K562 (cell line): ENCODE data around the gene IFI27L1. TPM values are rescaled to one million over a fixed set of nuclear protein-coding genes. Genes with fewer than 3 reads are reported as not detected.

Experiments used
- ATAC-seq: fragments of 200-7000 bp; cut with Tn5 transposase; 3 replicates; pipeline ENCODE4 v1.9.1; 2020; ENCODE audit warnings: moderate library complexity
- BruUV-seq: library from RNA; stranded (reverse); fragments of 400-500 nt; replicated peaks from 2 replicates; lab custom pipeline; 2021; lab: Mats Ljungman, UMichigan
- CTCF ChIA-PET: fragments of 300-600 bp; formaldehyde crosslinking; extraction: SDS; loops from one replicate; lab custom pipeline; 2021; ENCODE audit warnings: low intra/inter-chr PET ratio; lab: Yijun Ruan, JAX
- POLR2A ChIA-PET: fragments of 300-600, 350-650 bp; sonication (Branson Sonifier 250); formaldehyde crosslinking; extraction: SDS; loops from one replicate; lab custom pipeline; 2021; ENCODE audit warnings: antibody characterized with exemption, inconsistent platforms; lab: Yijun Ruan, JAX
- DNase-seq, 4 experiments: peaks; one replicate each; pipeline versions ENCODE4 v3.0.0 to v3.0.0-alpha.2; 2011 to 2018; ENCODE audit warnings: low spot score in 3 of 4, mixed read lengths in 3 of 4; ENCODE audit errors: extremely low read depth in 1 of 4
- FAIRE-seq: peaks from 2 replicates; lab custom pipeline; 2011; peaks lifted over from hg19 to GRCh38; lab: Jason Lieb, UNC
- H2AFZ ChIP-seq: 2 replicates; pipeline ENCODE4 v1.6.0; 2011; ENCODE audit warnings: low read depth, low read length, control low read depth, inconsistent platforms
- H3K27ac ChIP-seq: fragments of 200-600 bp; 3 replicates; pipeline ENCODE4 v1.8.0; 2011; ENCODE audit warnings: low read depth, mild to moderate bottlenecking, control low read depth, inconsistent platforms, low read length, moderate library complexity, mixed read lengths; ENCODE audit errors: extremely low read depth
- H3K27me3 ChIP-seq, 2 experiments: fragments of 300-600 bp in 1 of 2; 2 replicates in 1 of 2; 3 replicates in 1 of 2; pipeline versions ENCODE4 v1.6.0 to v1.8.0; 2011; ENCODE audit warnings: inconsistent platforms in 2 of 2, low read length in 2 of 2, mild to moderate bottlenecking in 1 of 2, mixed read lengths in 1 of 2, moderate library complexity in 1 of 2; ENCODE audit not compliant: control insufficient read depth in 2 of 2, insufficient read depth in 2 of 2
- H3K36me3 ChIP-seq: fragments of 300-600 bp; 3 replicates; pipeline ENCODE4 v1.8.0; 2011; ENCODE audit warnings: mild to moderate bottlenecking, low read length, inconsistent platforms; ENCODE audit not compliant: control insufficient read depth, insufficient read depth
- H3K4me1 ChIP-seq, 2 experiments: fragments of 200-600 bp in 1 of 2; replicated peaks in 1 of 2; 2 replicates in 1 of 2; 3 replicates in 1 of 2; pipeline versions ENCODE4 v1.5.1 to v1.8.0; 2011; ENCODE audit warnings: inconsistent platforms in 2 of 2, low read length in 2 of 2, mild to moderate bottlenecking in 1 of 2, mixed read lengths in 1 of 2, moderate library complexity in 1 of 2; ENCODE audit not compliant: control insufficient read depth in 2 of 2, insufficient read depth in 2 of 2
- H3K4me2 ChIP-seq: 2 replicates; pipeline ENCODE4 v1.6.1; 2011; ENCODE audit warnings: low read length, control low read depth, inconsistent platforms, mixed read lengths; ENCODE audit not compliant: insufficient read depth
- H3K4me3 ChIP-seq: fragments of 200-600 bp; sonication (generic), shearing (Covaris generic); 2 replicates; pipeline ENCODE4 v1.5.1; 2016; ENCODE audit warnings: control low read depth, inconsistent platforms
- H3K79me2 ChIP-seq: fragments of 200-600 bp; 3 replicates; pipeline ENCODE4 v1.8.0; 2011; ENCODE audit warnings: low read length, inconsistent platforms; ENCODE audit not compliant: control insufficient read depth, insufficient read depth
- H3K9ac ChIP-seq, 2 experiments: 2 replicates each; pipeline versions ENCODE4 v1.6.0 to v1.6.1; 2011; ENCODE audit warnings: low read depth in 2 of 2, low read length in 2 of 2, control low read depth in 1 of 2, inconsistent platforms in 1 of 2, mild to moderate bottlenecking in 1 of 2, mixed read lengths in 1 of 2; ENCODE audit not compliant: insufficient read depth in 1 of 2
- H3K9me1 ChIP-seq: one replicate; pipeline ENCODE4 v1.6.0; 2011; ENCODE audit warnings: inconsistent platforms, mild to moderate bottlenecking, low read length, moderate library complexity; ENCODE audit not compliant: control insufficient read depth, insufficient read depth
- H3K9me3 ChIP-seq: replicated peaks from 2 replicates; pipeline ENCODE4 v1.5.1; 2011; ENCODE audit warnings: low read depth, low read length, inconsistent platforms; ENCODE audit not compliant: control insufficient read depth, insufficient read depth
- H4K20me1 ChIP-seq: replicated peaks from 2 replicates; pipeline ENCODE4 v1.6.1; 2011; ENCODE audit warnings: low read length, inconsistent platforms, mixed read lengths; ENCODE audit not compliant: control insufficient read depth, insufficient read depth
- POLR2G ChIP-seq: fragments of 200-400 bp; formaldehyde crosslinking; IDR thresholded peaks from 2 replicates; pipeline ENCODE4 v1.6.1; 2017; ENCODE audit warnings: low read depth, mild to moderate bottlenecking, antibody characterized with exemption, low read length, moderate library complexity
- TCFL5 ChIP-seq: fragments of 250-450 bp; sonication (Bioruptor Pico); conservative IDR thresholded peaks from 2 replicates; pipeline ENCODE4 v1.6.1; 2021; ENCODE audit warnings: mild to moderate bottlenecking, moderate library complexity, matching md5 sums
- WGBS: fragments of 100-300 bp; shearing (Covaris generic); methylation state at CpG from one replicate; pipeline ENCODE4 v1.1.6; 2016; ENCODE audit warnings: low coverage, mixed read lengths; ENCODE audit not compliant: insufficient coverage; ENCODE audit errors: missing lambda C conversion rate; 5-methylcytosine and 5-hydroxymethylcytosine counted together
- in situ Hi-C: fragments of 300-500 bp; cut with MboI; formaldehyde crosslinking; loops from 4 replicates; pipeline ENCODE4 v1.15.0; 2018; ENCODE audit warnings: inconsistent platforms, mixed read lengths
- intact Hi-C: fragments of 100-400 bp; cut with micrococcal nuclease; formaldehyde crosslinking; loops from 2 replicates; pipeline ENCODE4 v1.14.2; 2022
- polyA plus RNA-seq, 8 experiments: library from polyadenylated mRNA; depleted of rRNA in 4 of 8; stranded (reverse) in 5 of 8; unstranded in 3 of 8; fragments of >200 nt; fragmentation: Nextera tagmentation in 2 of 8; fragmentation: Illumina TruSeq in 1 of 8; extraction: Ambion mirVana in 2 of 8; extraction: Trizol in 1 of 8; gene quantifications; 2 replicates each; pipeline versions ENCODE4 v1.2.1 to v1.2.3, GENCODE V29; 2011 to 2014; ENCODE audit warnings: inconsistent platforms in 1 of 8, missing spikeins in 1 of 8
- total RNA-seq, 7 experiments: library from RNA; depleted of rRNA in 6 of 7; stranded (reverse); fragments of >200 nt in 6 of 7; fragmentation: Illumina TruSeq in 2 of 7; extraction: Trizol in 2 of 7; gene quantifications; 2 replicates each; pipeline versions ENCODE4 v1.2.1 to v1.2.3, GENCODE V29; 2011 to 2021; ENCODE audit warnings: low replicate concordance in 1 of 7
- TF ChIP-seq, protein P1 (sequence below): fragments of 250-450 bp; sonication (Bioruptor Pico); IDR thresholded peaks from 2 replicates; pipeline ENCODE4 v1.9.0; 2021; ENCODE audit warnings: mild to moderate bottlenecking, inconsistent platforms
- TF ChIP-seq, protein P2 (sequence below): IDR thresholded peaks from 2 replicates; pipeline ENCODE4 v1.6.1; 2011; ENCODE audit warnings: borderline replicate concordance, low read depth, mild to moderate bottlenecking, moderate library complexity, low read length; ENCODE audit not compliant: insufficient read depth, poor library complexity, severe bottlenecking

The IFI27L1 gene
- total and polyA plus RNA-seq, 9 of the 15 experiments (the other 6 are each of a cell fraction or from before 2014, with no cell fraction given) = 14.5 to 28.0 (median 23.8) TPM

DNA sequence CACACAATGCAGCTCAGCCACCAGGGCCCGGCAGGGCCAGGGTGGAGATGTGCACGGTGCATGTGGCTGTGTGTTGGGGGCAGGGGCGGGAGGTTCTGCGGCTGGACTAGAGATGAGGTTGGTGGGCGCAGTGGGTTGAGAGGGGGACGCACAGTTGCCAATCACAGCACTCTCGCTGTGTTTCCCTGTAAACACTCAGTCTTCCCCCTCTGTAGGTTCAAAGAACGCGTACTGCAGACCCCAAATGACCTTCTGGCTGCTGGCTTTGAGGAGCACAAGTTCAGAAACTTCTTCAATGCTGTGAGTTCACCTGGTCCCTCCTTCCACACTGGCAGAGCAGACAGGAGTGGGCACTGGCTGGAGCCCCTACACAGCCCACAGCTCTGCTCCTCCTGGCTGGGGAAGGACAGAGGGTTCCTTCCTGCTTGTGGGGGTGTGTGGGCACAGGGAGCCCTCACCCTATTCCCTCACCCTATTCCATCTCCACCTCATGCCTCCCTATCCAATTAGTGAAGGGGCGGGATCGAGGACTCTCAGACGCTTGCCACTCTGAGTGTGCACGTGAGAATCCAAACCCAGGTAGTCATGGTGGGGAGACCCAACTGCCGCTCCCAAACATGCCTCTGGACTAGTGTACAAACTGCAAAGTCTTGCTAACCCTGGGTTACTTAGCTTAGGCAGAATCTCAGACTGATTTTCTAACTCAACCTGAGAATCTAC is 37.2 kb upstream of the IFI27L1 start:
- ChIA-PET POLR2A (interaction anchor here (0.6 to 0.7 kb wide), 2 partner anchors 31 to 679 kb away, joined by 3 read pairs; no protein-coding TSS in a partner anchor), CTCF (no interaction called here)
- no peak for FAIRE-seq
- Histone ChIP-seq H3K79me2 (no peaks in the 10 kb centered on the region), H3K4me2 (no peak overlapping the region), H4K20me1 (no peaks in the 10 kb centered on the region), H3K27ac (no peak overlapping the region), H3K36me3 (peaks cover 35% of the 10 kb centered on the region; the same call in 2 of the 3 replicates), H3K4me3 (no peak overlapping the region), H3K9me1 (no peaks in the 10 kb centered on the region), H3K27me3 (peaks cover 2 to 11% of the 10 kb centered on the region in 2 experiments; a peak in 4 of 5 replicates), H3K9ac (no peak overlapping the region), H3K9me3 (no peaks in the 10 kb centered on the region), H2AFZ (no peak overlapping the region), H3K4me1 (peaks cover 0 to 6% of the 10 kb centered on the region in 2 experiments; a peak in 2 of 5 replicates)
- TF ChIP-seq, protein P1, sequence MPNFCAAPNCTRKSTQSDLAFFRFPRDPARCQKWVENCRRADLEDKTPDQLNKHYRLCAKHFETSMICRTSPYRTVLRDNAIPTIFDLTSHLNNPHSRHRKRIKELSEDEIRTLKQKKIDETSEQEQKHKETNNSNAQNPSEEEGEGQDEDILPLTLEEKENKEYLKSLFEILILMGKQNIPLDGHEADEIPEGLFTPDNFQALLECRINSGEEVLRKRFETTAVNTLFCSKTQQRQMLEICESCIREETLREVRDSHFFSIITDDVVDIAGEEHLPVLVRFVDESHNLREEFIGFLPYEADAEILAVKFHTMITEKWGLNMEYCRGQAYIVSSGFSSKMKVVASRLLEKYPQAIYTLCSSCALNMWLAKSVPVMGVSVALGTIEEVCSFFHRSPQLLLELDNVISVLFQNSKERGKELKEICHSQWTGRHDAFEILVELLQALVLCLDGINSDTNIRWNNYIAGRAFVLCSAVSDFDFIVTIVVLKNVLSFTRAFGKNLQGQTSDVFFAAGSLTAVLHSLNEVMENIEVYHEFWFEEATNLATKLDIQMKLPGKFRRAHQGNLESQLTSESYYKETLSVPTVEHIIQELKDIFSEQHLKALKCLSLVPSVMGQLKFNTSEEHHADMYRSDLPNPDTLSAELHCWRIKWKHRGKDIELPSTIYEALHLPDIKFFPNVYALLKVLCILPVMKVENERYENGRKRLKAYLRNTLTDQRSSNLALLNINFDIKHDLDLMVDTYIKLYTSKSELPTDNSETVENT = no peak
- TF ChIP-seq POLR2G = peak; percentile 32; the same call in 1 of the 2 replicates
- TF ChIP-seq, protein P2, sequence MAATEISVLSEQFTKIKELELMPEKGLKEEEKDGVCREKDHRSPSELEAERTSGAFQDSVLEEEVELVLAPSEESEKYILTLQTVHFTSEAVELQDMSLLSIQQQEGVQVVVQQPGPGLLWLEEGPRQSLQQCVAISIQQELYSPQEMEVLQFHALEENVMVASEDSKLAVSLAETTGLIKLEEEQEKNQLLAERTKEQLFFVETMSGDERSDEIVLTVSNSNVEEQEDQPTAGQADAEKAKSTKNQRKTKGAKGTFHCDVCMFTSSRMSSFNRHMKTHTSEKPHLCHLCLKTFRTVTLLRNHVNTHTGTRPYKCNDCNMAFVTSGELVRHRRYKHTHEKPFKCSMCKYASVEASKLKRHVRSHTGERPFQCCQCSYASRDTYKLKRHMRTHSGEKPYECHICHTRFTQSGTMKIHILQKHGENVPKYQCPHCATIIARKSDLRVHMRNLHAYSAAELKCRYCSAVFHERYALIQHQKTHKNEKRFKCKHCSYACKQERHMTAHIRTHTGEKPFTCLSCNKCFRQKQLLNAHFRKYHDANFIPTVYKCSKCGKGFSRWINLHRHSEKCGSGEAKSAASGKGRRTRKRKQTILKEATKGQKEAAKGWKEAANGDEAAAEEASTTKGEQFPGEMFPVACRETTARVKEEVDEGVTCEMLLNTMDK = no peak
- no peak for TF ChIP-seq TCFL5 (CRISPR knock-in tag)
- BruUV-seq = no TSS peak
- 84% methylated on average over 14 of the region's 14 CpGs for WGBS
- ATAC-seq = no peak
- in situ Hi-C loops = no loop called here
- no peak for DNase-seq
- intact Hi-C loops = no loop called here
